ENCODE measurements around the gene KCNK6. TPM values are rescaled to one million over a fixed set of nuclear protein-coding genes. Genes with fewer than 3 reads are reported as not detected.
A peak's percentile ranks its signal among the peaks of the same experiment; 100 is the strongest.
"Not testable (repeated sequence)": the region's sequence is repeated elsewhere in the genome, so short reads cannot be mapped to it uniquely, and the experiment has no call there.

The KCNK6 gene
- total and polyA plus RNA-seq, 3 experiments from 2014 or later, result 3.6 to 11.1 (median 10.1) TPM

- Histone ChIP-seq H3K27ac (ENCODE audit: low read depth, low read length) (no peak overlapping the region), H3K36me3 (ENCODE audit: insufficient read depth, low read length) (no peaks in the 10 kb centered on the region), H3K4me1 (ENCODE audit: insufficient read depth, low read length) (peaks cover 5% of the 10 kb centered on the region), H3K9me3 (ENCODE audit: low read length) (no peaks in the 10 kb centered on the region), H3K27me3 (ENCODE audit: insufficient read depth, low read length, poor library complexity, severe bottlenecking) (no peaks in the 10 kb centered on the region), H3K4me3 (ENCODE audit: low read length) (no peak overlapping the region)
- H3K9me3 Mint-ChIP-seq, result no peaks in the 10 kb centered on the region
- no peak for DNase-seq
- ChIA-PET CTCF (interaction anchor here (1.6 to 5.0 kb wide), 2 partner anchors 41 to 90 kb away, joined by 3 to 43 read pairs; partner anchors contain the start of gene PSMD8), POLR2A (interaction anchor here (1.0 kb wide), 1 partner anchor 426 kb away, joined by 5 read pairs; the partner anchor contains the start of gene SIPA1L3)
- H3K36me3 Mint-ChIP-seq, result peaks cover 0 to 9% (median 2%) of the 10 kb centered on the region in 3 donors
- peaks cover 9% of the 10 kb centered on the region in 3 donors for H3K4me1 Mint-ChIP-seq
- no peak overlapping the region for H3K27ac Mint-ChIP-seq
- peak overlapping the region in 1 of 7 donors; percentile 2 for H3K4me3 Mint-ChIP-seq
- no peaks in the 10 kb centered on the region for H3K27me3 Mint-ChIP-seq
Observed at GRCh38 chr19:38333245-38333644, 13.6 kb downstream of the KCNK6 start.

GRCh38 chr19:38335949-38336637 is 16.4 kb downstream of the KCNK6 start:
- Histone ChIP-seq H3K4me3 (ENCODE audit: low read length) (peak overlapping the region; percentile 97), H3K27me3 (ENCODE audit: insufficient read depth, low read length, poor library complexity, severe bottlenecking) (no peaks in the 10 kb centered on the region), H3K36me3 (ENCODE audit: insufficient read depth, low read length) (no peaks in the 10 kb centered on the region), H3K9me3 (ENCODE audit: low read length) (no peaks in the 10 kb centered on the region), H3K4me1 (ENCODE audit: insufficient read depth, low read length) (peaks cover 5% of the 10 kb centered on the region), H3K27ac (ENCODE audit: low read depth, low read length) (peak overlapping the region; percentile 90)
- H3K27ac Mint-ChIP-seq, result peak overlapping the region; percentile 85 to 100 (median 98)
- CTCF ChIA-PET, result interaction anchor here (0.6 to 5.0 kb wide), 18 partner anchors 9 to 1887 kb away, joined by 3 to 43 read pairs (median 4); partner anchors contain the start of genes FAM98C, KCNK6, MRPS12 and PSMD8
- no peaks in the 10 kb centered on the region for H3K27me3 Mint-ChIP-seq
- peaks cover 0 to 15% (median 0%) of the 10 kb centered on the region in 3 donors for H3K36me3 Mint-ChIP-seq
- peak; percentile 91 to 94 (median 93) for DNase-seq
- H3K4me3 Mint-ChIP-seq, result peak overlapping the region; percentile 88 to 97 (median 95)
- no peaks in the 10 kb centered on the region for H3K9me3 Mint-ChIP-seq
- POLR2A ChIA-PET, result interaction anchor here (0.6 to 1.8 kb wide), 7 partner anchors 11 to 429 kb away, joined by 3 to 22 read pairs (median 3); partner anchors contain the start of genes FAM98C, PSMD8 and SIPA1L3
- H3K4me1 Mint-ChIP-seq, result peaks cover 13 to 17% (median 13%) of the 10 kb centered on the region in 3 donors

- Mint-ChIP-seq H3K4me1 (peaks cover 13 to 17% (median 13%) of the 10 kb centered on the region in 3 donors), H3K9me3 (no peaks in the 10 kb centered on the region), H3K27me3 (no peaks in the 10 kb centered on the region), H3K27ac (peak overlapping the region; percentile 85 to 100 (median 98)), H3K4me3 (peak overlapping the region; percentile 88 to 97 (median 95)), H3K36me3 (peaks cover 0 to 16% (median 0%) of the 10 kb centered on the region in 3 donors)
- no peaks in the 10 kb centered on the region for H3K27me3 ChIP-seq (ENCODE audit: insufficient read depth, low read length, poor library complexity, severe bottlenecking)
- ChIA-PET CTCF (interaction anchor here (1.0 to 5.0 kb wide), 5 partner anchors 38 to 1888 kb away, joined by 3 to 43 read pairs (median 5); partner anchors contain the start of genes MRPS12, PSMD8 and SARS2), POLR2A (interaction anchor here (0.5 to 1.8 kb wide), 5 partner anchors 24 to 354 kb away, joined by 3 to 22 read pairs (median 5); partner anchors contain the start of genes FAM98C and PSMD8)
- DNase-seq, result peak; percentile 93 to 97 (median 93)
- no peaks in the 10 kb centered on the region for H3K36me3 ChIP-seq (ENCODE audit: insufficient read depth, low read length)
- H3K4me3 ChIP-seq (ENCODE audit: low read length), result peak overlapping the region; percentile 97
- peak overlapping the region; percentile 90 for H3K27ac ChIP-seq (ENCODE audit: low read depth, low read length)
- peaks cover 5% of the 10 kb centered on the region for H3K4me1 ChIP-seq (ENCODE audit: insufficient read depth, low read length)
- no peaks in the 10 kb centered on the region for H3K9me3 ChIP-seq (ENCODE audit: low read length)
Observed at GRCh38 chr19:38336638-38337359, 17.2 kb downstream of the KCNK6 start.

GRCh38 chr19:38337360-38337653 is 17.7 kb downstream of the KCNK6 start:
- Mint-ChIP-seq H3K4me3 (peak overlapping the region; percentile 88 to 97 (median 95)), H3K27ac (peak overlapping the region in 7 of 8 donors; percentile 85 to 100 (median 98)), H3K36me3 (peaks cover 0 to 16% (median 0%) of the 10 kb centered on the region in 3 donors), H3K4me1 (peaks cover 13 to 17% (median 13%) of the 10 kb centered on the region in 3 donors), H3K27me3 (no peaks in the 10 kb centered on the region), H3K9me3 (no peaks in the 10 kb centered on the region)
- H3K27me3 ChIP-seq (ENCODE audit: insufficient read depth, low read length, poor library complexity, severe bottlenecking), result no peaks in the 10 kb centered on the region
- no peak for DNase-seq
- ChIA-PET POLR2A (interaction anchor here (0.5 to 1.0 kb wide), 2 partner anchors 37 to 354 kb away, joined by 5 to 7 read pairs; partner anchors contain the start of gene PSMD8), CTCF (interaction anchor here (3.7 kb wide), 1 partner anchor 37 kb away, joined by 34 read pairs; the partner anchor contains the start of gene PSMD8)
- peak overlapping the region; percentile 97 for H3K4me3 ChIP-seq (ENCODE audit: low read length)
- peak overlapping the region; percentile 90 for H3K27ac ChIP-seq (ENCODE audit: low read depth, low read length)
- peaks cover 5% of the 10 kb centered on the region for H3K4me1 ChIP-seq (ENCODE audit: insufficient read depth, low read length)
- H3K9me3 ChIP-seq (ENCODE audit: low read length), result no peaks in the 10 kb centered on the region
- H3K36me3 ChIP-seq (ENCODE audit: insufficient read depth, low read length), result no peaks in the 10 kb centered on the region

GRCh38 chr19:38339011-38339410 is 19.4 kb downstream of the KCNK6 start:
- CTCF ChIA-PET, result interaction anchor here (1.0 to 2.4 kb wide), 3 partner anchors 35 to 95 kb away, joined by 3 to 5 read pairs (median 4); partner anchors contain the start of gene FAM98C
- H3K4me1 Mint-ChIP-seq, result peaks cover 13 to 17% (median 14%) of the 10 kb centered on the region in 3 donors
- H3K9me3 ChIP-seq (ENCODE audit: low read length); DNase-seq; H3K27me3 Mint-ChIP-seq; H3K4me1 ChIP-seq (ENCODE audit: insufficient read depth, low read length); H3K27ac ChIP-seq (ENCODE audit: low read depth, low read length); H3K36me3 ChIP-seq (ENCODE audit: insufficient read depth, low read length); H3K27me3 ChIP-seq (ENCODE audit: insufficient read depth, low read length, poor library complexity, severe bottlenecking); POLR2A ChIA-PET; H3K9me3 Mint-ChIP-seq; H3K4me3 ChIP-seq (ENCODE audit: low read length): not testable (repeated sequence)
- peaks cover 0 to 19% (median 0%) of the 10 kb centered on the region in 3 donors for H3K36me3 Mint-ChIP-seq
- peak overlapping the region in 2 of 8 donors; percentile 9 to 72 for H3K27ac Mint-ChIP-seq
- peak overlapping the region in 1 of 7 donors; percentile 54 for H3K4me3 Mint-ChIP-seq

- CTCF ChIA-PET, result no interaction called here
- H3K36me3 Mint-ChIP-seq, result peaks cover 0 to 21% (median 0%) of the 10 kb centered on the region in 3 donors
- POLR2A ChIA-PET, result no interaction called here
Observed at GRCh38 chr19:38340927-38341326, 21.3 kb downstream of the KCNK6 start.

GRCh38 chr19:38346837-38347236 is 27.2 kb downstream of the KCNK6 start:
- no peak overlapping the region for H3K4me3 Mint-ChIP-seq
- H3K4me1 Mint-ChIP-seq, result peaks cover 0 to 2% (median 0%) of the 10 kb centered on the region in 3 donors
- H3K36me3 Mint-ChIP-seq, result peaks cover 0 to 9% (median 0%) of the 10 kb centered on the region in 3 donors
- ChIA-PET CTCF (no interaction called here), POLR2A (interaction anchor here (0.6 kb wide), 1 partner anchor 11 kb away, joined by 3 read pairs; the partner anchor contains the start of gene CATSPERG)
- Histone ChIP-seq H3K27ac (ENCODE audit: low read depth, low read length) (no peak overlapping the region), H3K9me3 (ENCODE audit: low read length) (no peaks in the 10 kb centered on the region), H3K4me3 (ENCODE audit: low read length) (no peak overlapping the region), H3K27me3 (ENCODE audit: insufficient read depth, low read length, poor library complexity, severe bottlenecking) (no peaks in the 10 kb centered on the region), H3K4me1 (ENCODE audit: insufficient read depth, low read length) (no peaks in the 10 kb centered on the region), H3K36me3 (ENCODE audit: insufficient read depth, low read length) (no peaks in the 10 kb centered on the region)
- H3K9me3 Mint-ChIP-seq, result no peaks in the 10 kb centered on the region
- DNase-seq, result no peak
- H3K27ac Mint-ChIP-seq, result no peak overlapping the region
- H3K27me3 Mint-ChIP-seq, result no peaks in the 10 kb centered on the region

More at GRCh38 chr19:38340927-38341326, 21.3 kb downstream of the KCNK6 start:
- no peak for DNase-seq
- Mint-ChIP-seq H3K9me3 (no peaks in the 10 kb centered on the region), H3K4me1 (peaks cover 13 to 17% (median 14%) of the 10 kb centered on the region in 3 donors), H3K4me3 (no peak overlapping the region), H3K27ac (peak overlapping the region in 3 of 8 donors; percentile 36 to 93 (median 69)), H3K27me3 (no peaks in the 10 kb centered on the region)
- H3K27ac ChIP-seq (ENCODE audit: low read depth, low read length), result no peak overlapping the region
- no peaks in the 10 kb centered on the region for H3K36me3 ChIP-seq (ENCODE audit: insufficient read depth, low read length)
- H3K4me3 ChIP-seq (ENCODE audit: low read length), result no peak overlapping the region
- H3K27me3 ChIP-seq (ENCODE audit: insufficient read depth, low read length, poor library complexity, severe bottlenecking), result no peaks in the 10 kb centered on the region
- H3K9me3 ChIP-seq (ENCODE audit: low read length), result no peaks in the 10 kb centered on the region
- peaks cover 5% of the 10 kb centered on the region for H3K4me1 ChIP-seq (ENCODE audit: insufficient read depth, low read length)
